OCI-LY1 (cell line): ENCODE data around the gene IRS2.

Source experiments
- H2AFZ ChIP-seq: fragments of 200-600 bp; sonication (generic), shearing (Covaris generic); 2 replicates; pipeline ENCODE4 v1.6.0; 2014; ENCODE audit warnings: antibody characterized with exemption, mild to moderate bottlenecking, low read length
- H3F3A ChIP-seq: fragments of 200-600 bp; sonication (generic), shearing (Covaris generic); 2 replicates; pipeline ENCODE4 v1.6.0; 2014; ENCODE audit warnings: mild to moderate bottlenecking, antibody characterized with exemption, low read length, moderate library complexity; ENCODE audit not compliant: insufficient read depth
- H3K27ac ChIP-seq: fragments of 200-600 bp; sonication (generic); 2 replicates; pipeline ENCODE4 v1.5.1; 2014; ENCODE audit warnings: low read length, mixed run types, mild to moderate bottlenecking, low read depth; ENCODE audit not compliant: poor library complexity, severe bottlenecking
- H3K27me3 ChIP-seq: fragments of 200-600 bp; sonication (generic); 2 replicates; pipeline ENCODE4 v1.6.0; 2014; ENCODE audit warnings: antibody characterized with exemption, mild to moderate bottlenecking, low read length, moderate library complexity; ENCODE audit not compliant: insufficient read depth
- H3K36me3 ChIP-seq: fragments of 200-600 bp; sonication (generic); 2 replicates; pipeline ENCODE4 v1.6.1; 2014; ENCODE audit warnings: mild to moderate bottlenecking, antibody characterized with exemption, low read length, moderate library complexity, mixed read lengths; ENCODE audit not compliant: insufficient read depth
- H3K4me1 ChIP-seq: fragments of 200-600 bp; sonication (generic); 2 replicates; pipeline ENCODE4 v1.5.1; 2014; ENCODE audit warnings: mild to moderate bottlenecking, low read length, moderate library complexity; ENCODE audit not compliant: insufficient read depth, severe bottlenecking
- H3K4me2 ChIP-seq: fragments of 200-600 bp; sonication (generic), shearing (Covaris generic); 2 replicates; pipeline ENCODE4 v1.6.1; 2014; ENCODE audit warnings: low read length
- H3K4me3 ChIP-seq: fragments of 200-600 bp; sonication (generic); 2 replicates; pipeline ENCODE4 v1.5.1; 2014; ENCODE audit warnings: low read length, low read depth, mild to moderate bottlenecking, mixed read lengths; ENCODE audit not compliant: poor library complexity, severe bottlenecking
- H3K79me2 ChIP-seq: fragments of 200-600 bp; shearing (Covaris generic); 2 replicates; pipeline ENCODE4 v1.6.1; 2016; ENCODE audit warnings: mixed run types, low read length, mixed read lengths; ENCODE audit not compliant: insufficient read depth
- H3K9ac ChIP-seq: fragments of 200-600 bp; sonication (generic), shearing (Covaris generic); 2 replicates; pipeline ENCODE4 v1.6.1; 2014; ENCODE audit warnings: mild to moderate bottlenecking, low read length, mixed read lengths
- H3K9me2 ChIP-seq: fragments of 200-600 bp; sonication (generic), shearing (Covaris generic); 2 replicates; pipeline ENCODE4 v1.6.1; 2014; ENCODE audit warnings: low read depth, mild to moderate bottlenecking, low read length, mixed read lengths
- H3K9me3 ChIP-seq: fragments of 200-600 bp; shearing (Covaris generic); 2 replicates; pipeline ENCODE4 v1.6.1; 2014; ENCODE audit warnings: low read length, mixed read lengths
- H4K20me1 ChIP-seq: fragments of 200-600 bp; sonication (generic), shearing (Covaris generic); 2 replicates; pipeline ENCODE4 v1.6.0; 2016; ENCODE audit warnings: mild to moderate bottlenecking, low read length; ENCODE audit not compliant: insufficient read depth
- CTCF ChIP-seq: fragments of 200-600 bp; sonication (generic), shearing (Covaris generic); IDR thresholded peaks from 2 replicates; pipeline ENCODE4 v1.5.1; 2017; ENCODE audit warnings: mild to moderate bottlenecking, antibody characterized with exemption, low read length, moderate library complexity, mixed read lengths
- EZH2 ChIP-seq: fragments of 200-600 bp; sonication (generic), shearing (Covaris generic); IDR thresholded peaks from 2 replicates; pipeline ENCODE4 v1.8.0; 2017; ENCODE audit warnings: borderline replicate concordance, mixed run types, mild to moderate bottlenecking, antibody characterized with exemption, low read length, moderate library complexity, mixed read lengths

The IRS2 gene

DNA sequence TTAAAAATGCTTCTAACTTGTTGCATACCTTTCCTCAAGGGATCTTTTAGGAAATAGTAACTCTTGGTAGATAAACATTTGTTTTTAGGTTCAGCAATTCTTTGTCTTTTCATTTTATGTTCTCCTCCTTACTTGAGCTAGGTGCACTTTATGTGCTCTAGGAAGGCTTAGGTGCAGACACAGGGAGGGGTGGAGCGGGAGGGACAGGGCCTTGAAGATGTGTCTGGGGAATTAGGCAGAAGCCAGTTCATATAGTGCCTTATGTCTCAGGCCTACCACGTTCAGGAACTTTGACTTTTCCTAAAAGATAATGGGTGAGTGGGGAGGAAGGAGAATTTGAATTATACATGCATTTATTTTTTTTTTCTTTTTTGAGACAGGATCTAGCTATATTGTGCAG lies 37.7 kb downstream of the IRS2 start:
- Histone ChIP-seq H3K36me3 (no peaks in the 10 kb centered on the region), H3K27ac (no peak overlapping the region), H3K79me2 (no peaks in the 10 kb centered on the region), H3K4me2 (no peak overlapping the region), H3K4me1 (no peaks in the 10 kb centered on the region), H3K9me3 (no peaks in the 10 kb centered on the region), H3K9ac (no peak overlapping the region), H2AFZ (no peak overlapping the region), H3K9me2 (no peaks in the 10 kb centered on the region), H3K27me3 (no peaks in the 10 kb centered on the region), H4K20me1 (no peaks in the 10 kb centered on the region), H3K4me3 (no peak overlapping the region), H3F3A (no peaks in the 10 kb centered on the region)
- TF ChIP-seq CTCF (no peak), EZH2 (no peak)

DNA sequence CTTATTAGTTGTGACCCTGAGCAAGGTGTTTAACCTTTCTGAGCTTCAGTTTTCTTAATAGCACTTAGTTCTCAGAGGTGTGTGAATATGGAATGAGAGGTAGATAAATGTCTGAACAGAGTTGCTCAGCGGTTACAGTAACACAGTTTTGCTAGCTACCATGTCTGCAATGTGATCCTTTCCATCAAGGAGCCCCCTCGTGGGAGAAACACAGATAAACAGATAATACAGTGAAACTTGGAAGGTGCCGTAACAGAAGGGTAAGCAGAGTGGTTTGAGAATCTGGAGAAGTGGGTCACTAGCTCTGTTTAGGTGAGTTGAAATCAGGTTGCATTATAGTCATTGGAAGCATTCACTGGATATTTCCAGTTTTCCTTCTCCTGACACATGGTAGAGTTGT lies 38.9 kb downstream of the IRS2 start:
- no peak overlapping the region for H3K4me2 ChIP-seq
- no peaks in the 10 kb centered on the region for H3K36me3 ChIP-seq
- peaks cover 5% of the 10 kb centered on the region; the same call in 1 of the 2 replicates for H3K27me3 ChIP-seq
- no peaks in the 10 kb centered on the region for H3K9me3 ChIP-seq
- TF ChIP-seq CTCF (0 out of 2 replicates have a peak, but pooled peaks have one; percentile 14), EZH2 (no peak)
- H4K20me1 ChIP-seq: no peaks in the 10 kb centered on the region
- no peak overlapping the region for H3K27ac ChIP-seq
- H3K9me2 ChIP-seq: no peaks in the 10 kb centered on the region
- no peak overlapping the region for H3K9ac ChIP-seq
- no peak overlapping the region for H2AFZ ChIP-seq
- H3F3A ChIP-seq: no peaks in the 10 kb centered on the region
- H3K4me1 ChIP-seq: no peaks in the 10 kb centered on the region
- H3K79me2 ChIP-seq: no peaks in the 10 kb centered on the region
- no peak overlapping the region for H3K4me3 ChIP-seq

DNA sequence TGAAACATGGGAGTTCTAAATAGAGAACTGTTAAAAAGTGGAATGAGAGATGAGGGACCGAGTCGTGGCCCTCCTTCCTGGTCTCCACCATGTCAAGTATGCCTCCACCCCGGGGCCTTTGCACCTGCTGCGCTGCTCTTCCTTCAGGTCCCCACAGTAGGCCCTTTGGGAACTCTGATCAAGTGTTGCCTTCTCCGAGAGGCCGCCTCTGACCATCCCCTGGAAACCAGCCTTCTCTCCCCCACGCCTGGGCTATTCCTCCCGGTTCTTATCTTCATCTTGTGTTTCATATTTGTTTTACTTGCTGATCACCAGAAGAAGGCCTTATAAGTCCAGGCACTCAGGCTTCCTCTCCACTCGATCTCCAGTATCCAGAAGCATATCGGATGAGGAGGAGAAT lies 40.0 kb downstream of the IRS2 start:
- TF ChIP-seq EZH2: no peak
- no peak for TF ChIP-seq CTCF
- no peaks in the 10 kb centered on the region for H3K36me3 ChIP-seq
- H2AFZ ChIP-seq: no peak overlapping the region
- H3K27me3 ChIP-seq: peaks cover 5% of the 10 kb centered on the region; the same call in 1 of the 2 replicates
- H3K9me2 ChIP-seq: no peaks in the 10 kb centered on the region
- H3F3A ChIP-seq: no peaks in the 10 kb centered on the region
- no peaks in the 10 kb centered on the region for H3K4me1 ChIP-seq
- no peak overlapping the region for H3K4me2 ChIP-seq
- H3K27ac ChIP-seq: no peak overlapping the region
- H3K9me3 ChIP-seq: no peaks in the 10 kb centered on the region
- H3K79me2 ChIP-seq: no peaks in the 10 kb centered on the region
- no peak overlapping the region for H3K9ac ChIP-seq
- no peaks in the 10 kb centered on the region for H4K20me1 ChIP-seq
- no peak overlapping the region for H3K4me3 ChIP-seq
